Loucy (cell line): ENCODE data around the gene ANGPTL8.

Experiments
- H2AFZ ChIP-seq: fragments of 200-600 bp; sonication (generic); 2 replicates; pipeline ENCODE4 v1.6.0; 2016; ENCODE audit warnings: antibody characterized with exemption, mild to moderate bottlenecking, low read length, moderate library complexity
- H3F3A ChIP-seq: fragments of 200-600 bp; 2 replicates; pipeline ENCODE4 v1.6.0; 2016; ENCODE audit warnings: antibody characterized with exemption, low read depth, mild to moderate bottlenecking
- H3K27me3 ChIP-seq: fragments of 200-600 bp; sonication (generic); 2 replicates; pipeline ENCODE4 v1.6.1; 2014; ENCODE audit warnings: low read length, mild to moderate bottlenecking; ENCODE audit not compliant: insufficient read depth, poor library complexity, severe bottlenecking
- H3K36me3 ChIP-seq: fragments of 200-600 bp; sonication (generic); 2 replicates; pipeline ENCODE4 v1.6.1; 2016; ENCODE audit warnings: low read length; ENCODE audit not compliant: insufficient read depth
- H3K4me1 ChIP-seq: fragments of 200-600 bp; sonication (generic); 2 replicates; pipeline ENCODE4 v1.5.1; 2014; ENCODE audit warnings: low read length, mild to moderate bottlenecking; ENCODE audit not compliant: insufficient read depth, poor library complexity, severe bottlenecking
- H3K4me2 ChIP-seq: fragments of 200-600 bp; sonication (generic); 2 replicates; pipeline ENCODE4 v1.6.0; 2014; ENCODE audit warnings: antibody characterized with exemption, low read length, low read depth, mild to moderate bottlenecking; ENCODE audit not compliant: poor library complexity, severe bottlenecking
- H3K4me3 ChIP-seq: fragments of 200-600 bp; sonication (generic); 2 replicates; pipeline ENCODE4 v1.5.1; 2014; ENCODE audit warnings: low read length, mild to moderate bottlenecking, mixed read lengths; ENCODE audit not compliant: poor library complexity, severe bottlenecking
- H3K79me2 ChIP-seq: fragments of 200-600 bp; sonication (generic); 2 replicates; pipeline ENCODE4 v1.6.1; 2014; ENCODE audit warnings: low read length; ENCODE audit not compliant: insufficient read depth
- H3K9ac ChIP-seq: fragments of 200-600 bp; sonication (generic); 2 replicates; pipeline ENCODE4 v1.6.0; 2014; ENCODE audit warnings: mild to moderate bottlenecking, low read depth, low read length, moderate library complexity; ENCODE audit not compliant: poor library complexity, severe bottlenecking
- H3K9me2 ChIP-seq: fragments of 200-600 bp; sonication (generic); replicated peaks from 2 replicates; pipeline ENCODE4 v1.6.1; 2016; ENCODE audit warnings: low read depth, low read length, mixed read lengths
- H3K9me3 ChIP-seq: fragments of 200-600 bp; sonication (generic); 2 replicates; pipeline ENCODE4 v1.6.1; 2014; ENCODE audit warnings: mild to moderate bottlenecking, antibody characterized with exemption, low read length, low read depth; ENCODE audit not compliant: insufficient read depth
- H4K20me1 ChIP-seq: fragments of 200-600 bp; sonication (generic); 2 replicates; pipeline ENCODE4 v1.6.0; 2014; ENCODE audit warnings: antibody characterized with exemption, low read length, mild to moderate bottlenecking; ENCODE audit not compliant: insufficient read depth, poor library complexity, severe bottlenecking
- EZH2phosphoT487 ChIP-seq: fragments of 200-600 bp; IDR thresholded peaks from 2 replicates; pipeline ENCODE4 v1.6.1; 2018; ENCODE audit warnings: antibody characterized with exemption, mild to moderate bottlenecking, moderate library complexity, borderline replicate concordance
- TF ChIP-seq, protein P1 (sequence below): fragments of 200-600 bp; sonication (generic); conservative IDR thresholded peaks from 2 replicates; pipeline ENCODE4 v1.5.1; 2014; ENCODE audit warnings: mild to moderate bottlenecking, antibody characterized with exemption, low read length

ANGPTL8 gene

DNA sequence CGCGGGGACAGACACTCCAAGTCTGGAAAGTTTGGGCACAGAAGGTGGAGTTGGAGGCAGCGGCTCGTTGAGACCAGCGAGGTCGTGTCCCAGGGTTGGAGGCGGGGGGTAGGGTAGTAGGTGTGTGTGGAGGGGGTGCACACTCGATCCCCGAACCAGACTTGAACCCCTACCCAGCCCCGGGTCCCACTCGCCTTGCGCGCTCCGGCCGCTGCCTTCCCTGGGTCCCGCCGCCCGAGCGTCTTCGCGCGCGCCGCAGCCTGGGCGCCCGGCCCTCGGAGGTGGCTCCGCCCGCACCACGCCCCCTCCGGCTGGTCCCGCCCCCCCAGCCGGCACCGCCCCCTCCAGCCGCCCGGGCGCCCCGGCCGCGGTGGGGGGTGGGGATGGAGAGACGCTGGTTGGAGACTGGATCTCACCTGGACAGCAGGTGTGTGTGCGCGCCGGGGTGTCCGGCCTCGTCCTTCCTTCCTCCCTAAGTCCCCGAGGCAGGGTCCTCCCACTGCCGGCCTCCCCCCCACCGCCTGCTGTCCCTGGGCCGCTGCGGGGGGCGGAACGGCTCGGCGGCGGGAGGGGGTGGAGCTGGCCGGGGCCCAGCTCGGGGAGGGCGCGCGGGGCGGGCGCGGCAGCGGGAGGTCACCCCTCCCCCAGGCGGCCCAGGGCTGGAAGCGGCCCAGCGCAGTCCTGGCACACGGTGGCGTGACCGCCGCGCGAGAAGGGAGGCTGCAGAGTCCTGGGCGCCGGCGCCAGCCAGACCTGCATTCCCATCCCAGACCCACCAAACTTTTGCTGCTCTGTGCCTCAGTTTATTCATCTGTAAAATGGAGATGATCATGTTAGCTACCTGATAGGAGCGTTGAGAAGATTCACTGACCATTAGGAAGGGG lies 41.9 kb upstream of the ANGPTL8 start, which contains the start of gene KANK2:
Gene KANK2, minus strand, starts transcription at position 255 of the 884 bp plus-strand sequence. CDS start 3,034 bp downstream, outside the sequence.
- Histone ChIP-seq H3K4me1 (peaks cover 4% of the 10 kb centered on the region), H2AFZ (peak within 1 kb of the TSS; percentile 98), H3K9me2 (no peaks in the 10 kb centered on the region), H3K79me2 (no peaks in the 10 kb centered on the region), H3K9ac (peak within 1 kb of the TSS; percentile 74), H3K9me3 (no peaks in the 10 kb centered on the region), H3K27me3 (no peaks in the 10 kb centered on the region), H3F3A (no peaks in the 10 kb centered on the region), H4K20me1 (no peaks in the 10 kb centered on the region), H3K4me2 (peak within 1 kb of the TSS; percentile 97), H3K4me3 (peak within 1 kb of the TSS; percentile 75), H3K36me3 (no peaks in the 10 kb centered on the region)
- no peak for TF ChIP-seq EZH2phosphoT487
- TF ChIP-seq, protein P1, sequence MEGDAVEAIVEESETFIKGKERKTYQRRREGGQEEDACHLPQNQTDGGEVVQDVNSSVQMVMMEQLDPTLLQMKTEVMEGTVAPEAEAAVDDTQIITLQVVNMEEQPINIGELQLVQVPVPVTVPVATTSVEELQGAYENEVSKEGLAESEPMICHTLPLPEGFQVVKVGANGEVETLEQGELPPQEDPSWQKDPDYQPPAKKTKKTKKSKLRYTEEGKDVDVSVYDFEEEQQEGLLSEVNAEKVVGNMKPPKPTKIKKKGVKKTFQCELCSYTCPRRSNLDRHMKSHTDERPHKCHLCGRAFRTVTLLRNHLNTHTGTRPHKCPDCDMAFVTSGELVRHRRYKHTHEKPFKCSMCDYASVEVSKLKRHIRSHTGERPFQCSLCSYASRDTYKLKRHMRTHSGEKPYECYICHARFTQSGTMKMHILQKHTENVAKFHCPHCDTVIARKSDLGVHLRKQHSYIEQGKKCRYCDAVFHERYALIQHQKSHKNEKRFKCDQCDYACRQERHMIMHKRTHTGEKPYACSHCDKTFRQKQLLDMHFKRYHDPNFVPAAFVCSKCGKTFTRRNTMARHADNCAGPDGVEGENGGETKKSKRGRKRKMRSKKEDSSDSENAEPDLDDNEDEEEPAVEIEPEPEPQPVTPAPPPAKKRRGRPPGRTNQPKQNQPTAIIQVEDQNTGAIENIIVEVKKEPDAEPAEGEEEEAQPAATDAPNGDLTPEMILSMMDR, result no peak

DNA sequence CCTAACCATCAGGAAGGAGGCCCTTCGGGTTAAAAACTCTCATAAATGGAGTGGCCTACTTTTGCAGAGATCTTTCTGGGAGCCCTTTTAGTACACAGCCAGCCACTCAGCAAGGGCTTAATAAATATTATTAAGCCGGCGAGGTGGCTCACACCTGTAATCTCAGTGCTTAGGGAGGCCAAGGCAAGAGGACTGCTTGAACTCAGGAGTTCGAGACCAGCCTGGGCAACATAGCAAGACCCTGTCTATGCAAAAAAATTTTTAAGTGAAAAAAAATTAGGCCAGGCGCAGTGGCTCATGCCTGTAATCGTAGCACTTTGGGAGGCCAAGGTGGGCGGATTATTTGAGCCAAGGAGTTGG lies 41.3 kb upstream of the ANGPTL8 start:
- Histone ChIP-seq H3K4me3 (peak overlapping the region; percentile 75), H3K4me2 (peak overlapping the region; percentile 97), H4K20me1 (no peaks in the 10 kb centered on the region), H3K36me3 (no peaks in the 10 kb centered on the region), H3K27me3 (no peaks in the 10 kb centered on the region), H3F3A (no peaks in the 10 kb centered on the region), H3K79me2 (no peaks in the 10 kb centered on the region), H3K4me1 (peaks cover 4% of the 10 kb centered on the region), H3K9me3 (no peaks in the 10 kb centered on the region), H2AFZ (peak overlapping the region; percentile 98), H3K9me2 (no peaks in the 10 kb centered on the region), H3K9ac (no peak overlapping the region)
- TF ChIP-seq, protein P1, result no peak
- TF ChIP-seq EZH2phosphoT487, result no peak

DNA sequence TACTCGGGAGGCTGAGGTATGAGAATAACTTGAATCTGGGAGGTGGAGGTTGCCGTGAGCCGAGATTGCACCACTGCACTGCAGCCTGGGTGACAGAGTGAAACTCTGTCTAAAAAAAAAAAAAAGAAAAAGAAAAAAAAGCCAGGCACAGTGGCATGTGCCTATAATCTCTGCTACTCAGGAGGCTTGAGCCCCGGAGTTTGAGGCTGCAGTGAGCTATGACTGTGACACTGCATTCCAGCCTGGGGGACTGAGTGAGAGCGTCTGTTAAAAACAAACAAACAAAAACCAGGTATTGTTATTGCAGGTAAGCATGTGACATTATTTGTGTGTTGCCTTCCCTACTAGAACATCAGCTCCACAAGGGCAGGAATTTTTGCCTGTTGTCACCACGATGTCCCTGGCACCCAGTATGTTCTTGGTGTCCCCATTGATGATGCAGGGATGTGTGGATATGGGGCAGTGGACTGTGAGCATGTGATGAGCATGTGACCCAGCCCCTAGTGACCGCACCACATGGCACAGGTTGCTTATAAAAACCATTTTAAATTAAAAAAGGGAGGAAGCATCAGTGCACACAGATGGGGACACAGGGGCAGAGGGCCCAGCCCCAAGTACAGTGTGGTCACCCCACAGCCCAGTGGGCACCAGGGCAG lies 40.5 kb upstream of the ANGPTL8 start:
- Histone ChIP-seq H3K36me3 (no peaks in the 10 kb centered on the region), H3K9ac (no peak overlapping the region), H3K9me2 (no peaks in the 10 kb centered on the region), H3K4me2 (no peak overlapping the region), H3K9me3 (no peaks in the 10 kb centered on the region), H3K4me1 (peaks cover 4% of the 10 kb centered on the region), H2AFZ (no peak overlapping the region), H4K20me1 (no peaks in the 10 kb centered on the region), H3K4me3 (no peak overlapping the region), H3K27me3 (no peaks in the 10 kb centered on the region), H3K79me2 (no peaks in the 10 kb centered on the region), H3F3A (no peaks in the 10 kb centered on the region)
- TF ChIP-seq EZH2phosphoT487, result no peak
- TF ChIP-seq, protein P1, result no peak
